HCT116 (cell line): ENCODE measurements around the gene NDUFS1. TPM values are rescaled to one million over a fixed set of nuclear protein-coding genes. Genes with fewer than 3 reads are reported as not detected.
A peak's percentile ranks its signal among the peaks of the same experiment; 100 is the strongest.

Experiments
- CTCF ChIP-seq, 3 experiments: fragments of 200-600 bp in 1 of 3; sonication (generic) in 1 of 3; IDR thresholded peaks in 2 of 3; conservative IDR thresholded peaks in 1 of 3; 2 replicates each; pipeline ENCODE4 v1.5.1; 2012 to 2017; ENCODE audit warnings: low read depth in 2 of 3, low read length in 2 of 3, antibody characterized with exemption in 1 of 3, borderline replicate concordance in 1 of 3, control low read depth in 1 of 3, mild to moderate bottlenecking in 1 of 3, mixed read lengths in 1 of 3, mixed run types in 1 of 3, moderate library complexity in 1 of 3; ENCODE audit not compliant: insufficient read depth in 1 of 3
- FOSL1 ChIP-seq: IDR thresholded peaks from 2 replicates; pipeline ENCODE4 v1.6.1; 2012; ENCODE audit warnings: low read depth
- REST ChIP-seq: IDR thresholded peaks from 2 replicates; pipeline ENCODE4 v1.6.1; 2012; ENCODE audit warnings: low read depth
- SRF ChIP-seq: IDR thresholded peaks from 2 replicates; pipeline ENCODE4 v1.6.1; 2012; ENCODE audit warnings: low read depth
- TCF7L2 ChIP-seq: IDR thresholded peaks from 2 replicates; pipeline ENCODE4 v1.7.0; 2011; ENCODE audit warnings: borderline replicate concordance, inconsistent platforms; ENCODE audit not compliant: insufficient read depth, insufficient read length; ENCODE audit errors: extremely low read depth
- ZBTB33 ChIP-seq: IDR thresholded peaks from 2 replicates; pipeline ENCODE4 v1.6.1; 2011; ENCODE audit warnings: mild to moderate bottlenecking, low read length, moderate library complexity; ENCODE audit not compliant: insufficient replicate concordance; ENCODE audit errors: extremely low read depth
- ZFX ChIP-seq: fragments of 450-650 bp; IDR thresholded peaks from 2 replicates; pipeline ENCODE4 v1.6.1; 2017
- ZNF274 ChIP-seq: fragments of 200-500 bp; sonication (Bioruptor generic); IDR thresholded peaks from 2 replicates; pipeline ENCODE4 v1.6.1; 2014; ENCODE audit warnings: mild to moderate bottlenecking, low read depth, low read length, inconsistent platforms
- total RNA-seq: library from RNA; stranded (reverse); gene quantifications from one replicate; pipeline ENCODE4 v1.2.1, GENCODE V29; 2021; ENCODE audit not compliant: unreplicated experiment

The NDUFS1 gene
- total RNA-seq, 1 experiment from 2014 or later, result 86.6 TPM

GRCh38 chr2:206084439-206084869, 74.8 kb downstream of the NDUFS1 start (continued):
- TF ChIP-seq ZNF274, result no peak
- no peak for TF ChIP-seq FOSL1
- TF ChIP-seq TCF7L2, result no peak
- peak; percentile 84 for TF ChIP-seq SRF
- no peak for TF ChIP-seq ZBTB33
- TF ChIP-seq CTCF (IDR thresholded peaks at IDR 0.05 in 2 of 3, conservative IDR thresholded peaks at IDR 0.05 in 1 of 3; ENCODE audit: borderline replicate concordance in 1 of 3, insufficient read depth in 1 of 3, low read depth in 2 of 3, low read length in 2 of 3), result no peak
- TF ChIP-seq ZFX, result no peak
- no peak for TF ChIP-seq REST
- TF ChIP-seq, all 23 proteins: peak for 6
